GM19397 (cell line): Measurements from ENCODE around the gene TLR5.

ENCODE experiments used
- ATAC-seq: cut with Tn5 transposase; IDR thresholded peaks from one replicate; pipeline ENCODE4 v1.9.1; 2021; ENCODE audit warnings: mild to moderate bottlenecking, moderate library complexity; ENCODE audit not compliant: unreplicated experiment

The TLR5 gene

DNA sequence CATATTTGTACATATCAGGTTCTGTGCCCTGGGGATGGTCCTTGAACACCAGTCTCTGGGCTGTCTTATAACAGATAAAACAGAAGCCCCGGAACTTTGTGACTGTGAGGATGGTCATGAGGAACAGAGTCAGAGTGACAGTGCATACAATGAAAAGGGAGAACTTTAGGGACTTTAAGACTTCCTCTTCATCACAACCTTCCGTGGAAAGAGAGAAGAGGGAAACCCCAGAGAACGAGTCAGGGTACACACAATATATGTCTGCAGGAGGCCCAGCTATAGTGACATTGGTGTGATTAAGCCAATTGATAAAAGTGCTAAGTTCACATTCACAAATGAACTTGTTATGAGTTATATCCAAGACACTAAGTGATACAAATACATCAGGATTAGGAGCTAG is 32.1 kb downstream of the TLR5 start:
- ATAC-seq = no peak

DNA sequence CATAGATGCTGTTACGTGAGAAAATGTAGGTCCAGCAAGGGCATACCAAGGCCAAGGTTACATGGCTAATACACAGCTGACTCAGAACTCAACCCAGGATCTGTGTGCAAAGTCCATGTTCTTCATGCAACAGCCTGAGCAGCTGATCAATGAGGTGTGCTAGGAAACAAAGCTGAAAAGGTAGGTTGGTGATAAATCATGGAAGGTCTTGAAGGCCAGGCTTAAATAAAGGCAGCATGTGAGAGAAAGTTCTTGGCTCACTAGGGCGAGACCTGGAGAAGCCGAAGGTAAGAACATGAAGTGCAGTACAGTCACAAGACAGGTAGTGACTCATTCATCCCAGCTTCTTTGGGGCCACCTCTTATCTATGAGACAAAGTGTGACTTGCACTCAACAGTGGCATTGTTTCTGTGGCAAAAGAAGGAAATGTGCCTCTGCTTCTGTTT is 33.4 kb downstream of the TLR5 start:
- no peak for ATAC-seq

DNA sequence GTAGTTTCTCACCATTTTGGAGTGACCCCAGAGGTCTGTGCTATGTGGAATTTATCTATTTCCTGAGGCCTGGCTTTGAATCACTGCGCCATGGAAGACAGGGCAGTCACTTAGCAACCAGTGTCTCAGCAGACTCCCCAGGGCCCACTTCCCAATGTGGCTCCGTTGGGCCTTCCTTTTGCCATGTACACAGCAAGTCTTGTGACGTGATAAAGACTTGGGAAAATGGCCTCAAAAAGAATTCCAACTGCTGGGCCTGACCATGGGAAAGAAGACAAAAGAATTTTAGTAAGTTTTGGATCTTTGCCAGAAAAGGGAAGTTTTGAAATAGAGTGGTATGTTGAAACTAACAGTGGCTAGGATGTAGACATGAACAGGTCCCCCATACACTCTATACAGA is 36.2 kb downstream of the TLR5 start:
- ATAC-seq = no peak

GRCh38 chr1:223105568-223105967 is 37.5 kb downstream of the TLR5 start:
- no peak for ATAC-seq

- no peak for ATAC-seq
Measured at GRCh38 chr1:223102797-223103533, 40.1 kb downstream of the TLR5 start.

DNA sequence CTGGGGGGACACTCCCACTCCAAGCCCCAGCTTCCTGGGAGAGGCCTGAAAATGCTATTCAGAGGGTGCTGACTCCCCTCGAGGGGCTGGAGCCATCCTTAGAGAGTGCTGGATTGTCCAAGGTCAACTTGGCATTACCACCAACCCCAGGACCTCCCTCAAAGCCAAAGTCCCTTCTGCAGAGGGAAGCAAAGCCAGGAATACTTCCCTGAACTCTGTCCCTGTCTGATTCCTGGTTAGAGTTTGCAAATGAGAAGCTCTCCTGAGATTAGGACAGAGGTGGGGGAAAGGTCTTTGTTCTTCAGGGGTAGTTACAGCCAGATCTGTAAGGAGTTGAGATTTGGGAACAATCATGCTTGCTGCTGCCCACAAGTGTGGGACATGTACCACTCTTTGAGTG is 45.3 kb downstream of the TLR5 start:
- no peak for ATAC-seq

GRCh38 chr1:223095870-223096269 is 47.2 kb downstream of the TLR5 start:
- no peak for ATAC-seq

GRCh38 chr1:223091896-223092295 is 51.2 kb downstream of the TLR5 start:
- no peak for ATAC-seq

DNA sequence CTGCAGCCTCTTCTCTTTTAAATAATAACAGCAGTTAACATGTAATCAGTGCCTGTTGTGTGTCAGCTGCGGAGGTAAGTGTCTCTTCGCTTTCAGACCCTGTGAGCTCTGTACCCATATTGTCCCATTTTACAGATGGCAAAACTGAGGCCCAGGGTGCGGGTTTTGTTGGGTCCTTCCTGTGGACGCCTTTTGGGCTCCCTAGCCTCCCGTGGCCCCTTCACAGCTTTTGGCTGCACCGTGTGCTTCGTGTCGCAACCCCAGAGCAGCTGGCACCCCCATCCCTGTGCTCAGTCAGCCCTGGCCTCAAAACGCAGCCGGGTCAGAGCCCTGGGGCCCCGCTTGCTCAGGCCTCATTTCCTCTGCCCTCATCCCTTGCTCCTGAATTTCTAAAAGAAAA is 53.8 kb downstream of the TLR5 start:
- ATAC-seq = no peak

DNA sequence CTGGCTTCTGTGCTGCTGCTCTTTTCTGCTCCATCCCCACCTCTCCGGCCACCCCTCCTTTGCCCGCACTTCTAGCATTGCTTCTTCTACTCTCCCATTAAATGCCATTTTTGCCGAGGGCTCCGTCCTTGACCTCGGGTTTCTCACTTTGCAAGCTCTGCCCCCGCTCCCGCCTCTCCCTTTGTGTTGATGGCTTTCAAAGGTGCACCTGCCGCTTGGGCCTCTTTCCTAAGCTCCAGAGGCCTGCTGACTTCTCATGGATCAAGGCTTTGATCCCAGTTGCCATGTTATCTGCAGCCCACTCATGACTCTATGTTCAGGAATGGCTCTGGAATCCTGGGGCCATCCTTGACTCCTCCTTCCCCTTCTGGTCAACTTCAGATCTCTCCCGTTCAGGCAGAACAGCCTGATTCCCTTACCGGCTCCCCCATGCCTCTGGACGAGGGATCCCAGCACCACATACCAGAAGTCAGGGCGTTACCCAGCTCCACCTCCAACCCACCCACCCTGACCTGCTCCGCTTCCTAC is 54.3 kb downstream of the TLR5 start:
- no peak for ATAC-seq

DNA sequence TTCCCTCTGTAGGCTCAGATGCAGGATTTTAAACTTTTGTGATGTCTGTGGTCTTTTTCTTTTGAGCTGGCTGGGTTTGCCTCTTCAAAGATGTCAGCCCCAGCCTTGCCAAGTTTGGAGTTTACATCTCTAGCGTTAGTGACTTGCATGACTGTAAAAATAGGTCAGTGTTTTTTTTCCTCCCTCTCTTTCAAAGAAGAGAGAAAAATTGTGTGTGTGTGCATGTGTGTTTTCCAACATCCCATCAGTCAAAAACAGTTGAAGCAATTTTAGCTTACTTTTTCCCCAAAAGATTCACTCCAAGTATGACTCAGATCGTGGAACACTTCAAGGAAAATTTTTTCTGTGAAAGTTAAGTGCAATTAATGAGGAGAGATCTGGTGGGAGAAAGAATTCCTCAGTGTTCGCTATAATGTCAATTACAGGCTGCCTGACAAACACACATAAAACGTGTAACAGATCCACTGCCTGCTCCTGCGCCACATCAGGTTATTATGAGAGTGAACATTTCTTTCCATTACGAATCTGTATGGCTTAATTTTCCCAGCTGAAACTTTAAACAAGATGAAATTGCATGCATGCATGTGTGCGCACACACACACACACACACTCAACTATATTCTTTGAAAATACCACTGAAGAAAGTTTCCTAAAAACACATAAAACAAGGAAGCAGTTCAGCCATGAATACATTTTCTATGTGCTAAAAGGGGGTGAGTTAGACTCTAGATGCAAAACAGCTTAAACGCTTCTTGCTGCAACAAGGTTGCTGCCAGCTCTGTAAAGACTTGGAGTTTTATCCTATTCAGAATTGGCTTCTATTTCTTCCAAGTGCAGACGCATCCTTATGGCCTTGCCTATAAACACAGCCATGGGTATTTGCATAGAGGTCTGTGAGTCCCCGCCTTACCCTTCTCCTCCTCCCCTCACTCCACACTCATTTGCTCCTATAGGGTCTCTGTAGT is 55.5 kb downstream of the TLR5 start:
- ATAC-seq = no peak

DNA sequence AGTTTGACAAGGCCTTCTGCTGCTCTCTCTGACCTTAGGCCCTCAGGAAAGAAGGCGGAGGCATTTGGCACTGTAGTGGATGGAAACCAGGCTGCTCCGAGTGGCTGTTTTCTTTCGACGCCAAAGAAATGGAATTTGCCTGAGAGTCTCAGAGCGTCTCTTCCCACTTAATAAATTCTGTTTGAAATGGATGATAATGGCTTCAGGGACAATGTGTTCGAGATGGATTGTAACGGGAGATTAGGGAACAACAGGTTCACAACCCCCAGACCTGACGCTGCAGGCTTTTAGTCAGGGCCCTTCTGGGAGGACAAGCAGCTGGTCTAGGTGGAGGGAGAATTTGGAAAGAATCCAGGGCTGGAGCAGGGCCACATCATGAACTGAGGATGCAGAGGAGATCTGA is 58.6 kb downstream of the TLR5 start:
- ATAC-seq = no peak

GRCh38 chr1:223083831-223084230 is 59.2 kb downstream of the TLR5 start:
- ATAC-seq = no peak

DNA sequence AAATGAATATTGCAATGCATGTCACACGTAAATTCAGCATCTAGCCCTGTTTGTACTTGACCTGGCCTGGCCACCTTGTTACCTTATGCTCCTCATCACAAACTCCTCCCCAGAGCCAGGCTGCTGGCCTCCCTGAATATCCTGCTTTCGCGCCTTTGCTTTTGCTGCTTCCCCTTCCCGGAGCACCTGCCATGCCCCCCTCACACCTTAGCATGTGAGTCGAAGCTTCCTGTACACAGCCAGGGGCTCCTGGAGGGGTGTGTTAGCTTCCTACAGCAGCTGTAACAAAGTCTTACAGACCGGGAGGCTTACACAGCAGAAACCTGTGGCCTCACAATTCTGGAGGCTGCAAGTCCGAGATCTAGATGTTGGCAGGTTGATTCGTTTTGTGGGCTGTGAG is 60.1 kb downstream of the TLR5 start:
- ATAC-seq = no peak

DNA sequence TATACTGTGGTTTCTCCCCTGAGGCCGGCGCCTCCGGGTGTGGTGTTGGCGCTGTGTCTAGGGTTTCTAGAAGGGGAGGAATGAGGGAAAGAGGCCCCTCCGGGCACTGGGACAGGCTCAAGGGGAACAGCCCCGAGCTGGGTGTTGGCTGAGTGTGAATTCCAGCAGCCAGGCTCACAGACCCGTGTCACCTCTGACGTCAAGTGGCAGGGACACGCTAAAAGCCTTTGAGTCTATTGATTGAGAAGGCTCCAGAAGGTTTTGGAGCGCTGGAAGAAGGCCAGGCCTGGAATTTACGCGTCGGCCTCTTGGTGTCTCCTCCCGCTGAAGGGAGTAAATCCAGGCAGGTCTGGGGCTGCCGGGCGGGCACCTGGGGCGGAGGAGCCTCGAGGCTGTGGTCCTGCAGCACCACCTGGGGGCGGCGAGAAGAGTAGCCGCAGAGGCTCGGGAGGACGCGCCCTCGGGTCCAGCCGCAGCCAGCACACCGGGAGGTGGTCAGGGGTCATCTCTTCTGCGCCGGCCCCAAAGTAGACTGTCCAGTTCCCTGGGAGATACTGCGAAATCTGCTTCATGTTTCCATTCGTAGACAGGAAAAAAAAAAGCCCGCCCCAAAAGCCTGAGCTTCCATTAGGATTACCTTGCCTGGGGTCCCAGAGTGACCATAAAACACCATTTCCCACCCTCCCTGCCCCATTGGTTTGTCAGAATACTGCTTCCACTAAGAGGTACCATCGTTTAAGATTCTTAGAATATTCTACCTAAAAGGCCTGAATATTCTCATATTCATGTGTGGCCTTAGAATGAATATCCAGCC is 61.7 kb downstream of the TLR5 start:
- peak; percentile 96 for ATAC-seq

DNA sequence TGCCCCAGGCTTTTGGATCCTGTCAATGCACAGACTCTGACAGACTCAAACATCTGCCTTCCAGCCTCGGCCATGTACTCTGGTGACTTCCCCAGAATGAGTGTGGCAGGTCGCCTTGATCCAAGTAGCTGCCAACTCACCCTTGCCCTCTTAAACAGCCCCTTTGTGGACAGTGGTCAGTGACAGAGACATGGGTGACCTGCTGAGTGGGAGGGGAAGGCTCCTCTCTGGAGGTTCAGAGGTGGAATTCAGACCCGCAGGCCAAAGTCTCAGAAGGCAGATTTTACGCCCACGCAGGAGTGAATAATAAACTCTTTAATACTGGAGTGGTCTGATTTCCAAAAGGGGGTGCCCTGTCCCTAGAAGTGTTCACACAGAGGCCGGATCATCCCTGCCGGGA is 63.5 kb downstream of the TLR5 start:
- no peak for ATAC-seq

GRCh38 chr1:223077247-223077833 is 65.7 kb downstream of the TLR5 start:
- no peak for ATAC-seq

- no peak for ATAC-seq
Measured at GRCh38 chr1:223076362-223076761, 66.7 kb downstream of the TLR5 start.

DNA sequence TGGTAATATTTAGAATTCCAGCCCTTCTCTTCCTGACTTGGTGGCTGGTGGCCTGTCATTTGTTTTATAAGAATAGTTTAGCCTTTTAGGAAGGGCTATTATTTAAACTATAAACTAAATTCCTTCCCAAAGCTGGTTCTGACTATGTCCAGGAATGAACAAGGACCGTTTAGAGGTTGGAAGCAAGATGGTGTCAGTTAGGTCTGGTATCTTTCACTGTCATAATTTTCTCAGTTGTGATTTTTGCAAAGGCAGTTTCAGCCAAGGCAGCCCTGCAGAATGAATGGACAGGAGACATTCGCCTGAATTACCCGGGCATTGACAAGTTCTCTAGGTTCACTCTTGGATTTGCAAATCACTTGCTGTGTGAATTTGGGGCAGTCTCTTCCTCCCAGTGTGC is 67.2 kb downstream of the TLR5 start:
- ATAC-seq = no peak

- ATAC-seq = no peak
Measured at GRCh38 chr1:223074445-223075300, 68.4 kb downstream of the TLR5 start.
